WTC11 (cell line): ENCODE data around the gene TMEM151A.

Source experiments
- AFF4 ChIP-seq: sonication (generic); formaldehyde crosslinking; IDR thresholded peaks from 2 replicates; pipeline ENCODE4 v1.8.1; 2023; ENCODE audit warnings: mild to moderate bottlenecking, missing genetic modification reagents, borderline replicate concordance
- CTCF ChIP-seq: fragments of 200-600 bp; IDR thresholded peaks from 2 replicates; pipeline ENCODE4 v1.8.0; 2022; ENCODE audit warnings: antibody characterized with exemption
- E2F5 ChIP-seq: sonication (generic); formaldehyde crosslinking; IDR thresholded peaks from 2 replicates; pipeline ENCODE4 v1.8.1; 2022; ENCODE audit warnings: mild to moderate bottlenecking, moderate library complexity, missing genetic modification reagents
- ESRRA ChIP-seq: sonication (generic); formaldehyde crosslinking; IDR thresholded peaks from 2 replicates; pipeline ENCODE4 v1.8.1; 2022; ENCODE audit warnings: mild to moderate bottlenecking, missing genetic modification reagents, borderline replicate concordance
- HMGXB4 ChIP-seq: sonication (generic); formaldehyde crosslinking; IDR thresholded peaks from 2 replicates; pipeline ENCODE4 v1.8.1; 2023; ENCODE audit warnings: mild to moderate bottlenecking, moderate library complexity, missing genetic modification reagents
- IRF1 ChIP-seq: sonication (generic); formaldehyde crosslinking; IDR thresholded peaks from 2 replicates; pipeline ENCODE4 v1.8.0; 2023; ENCODE audit warnings: missing genetic modification reagents
- MAX ChIP-seq: sonication (generic); formaldehyde crosslinking; IDR thresholded peaks from 2 replicates; pipeline ENCODE4 v1.8.0; 2022; ENCODE audit warnings: mild to moderate bottlenecking, missing genetic modification reagents
- NR2C2 ChIP-seq: sonication (generic); formaldehyde crosslinking; IDR thresholded peaks from 2 replicates; pipeline ENCODE4 v1.8.0; 2022; ENCODE audit warnings: mild to moderate bottlenecking, missing genetic modification reagents
- SMAD4 ChIP-seq: sonication (generic); formaldehyde crosslinking; IDR thresholded peaks from 2 replicates; pipeline ENCODE4 v1.8.0; 2022; ENCODE audit warnings: mild to moderate bottlenecking, missing genetic modification reagents
- TEAD4 ChIP-seq: sonication (generic); formaldehyde crosslinking; IDR thresholded peaks from 2 replicates; pipeline ENCODE4 v1.8.0; 2022; ENCODE audit warnings: mild to moderate bottlenecking, missing genetic modification reagents
- USF1 ChIP-seq: sonication (generic); formaldehyde crosslinking; IDR thresholded peaks from 2 replicates; pipeline ENCODE4 v1.8.0; 2022; ENCODE audit warnings: mild to moderate bottlenecking, missing genetic modification reagents
- ZNF396 ChIP-seq: fragments of 250-450 bp; sonication (Bioruptor Pico); IDR thresholded peaks from 2 replicates; pipeline ENCODE4 v1.8.0; 2021; ENCODE audit warnings: mild to moderate bottlenecking, moderate library complexity, borderline replicate concordance
- ZNF416 ChIP-seq: fragments of 250-450 bp; sonication (Bioruptor Pico); IDR thresholded peaks from 2 replicates; pipeline ENCODE4 v1.9.0; 2021; ENCODE audit warnings: mild to moderate bottlenecking, inconsistent platforms
- ZNF671 ChIP-seq: fragments of 250-450 bp; sonication (Bioruptor Pico); IDR thresholded peaks from 2 replicates; pipeline ENCODE4 v1.8.0; 2021; ENCODE audit warnings: mild to moderate bottlenecking

- TF ChIP-seq HMGXB4 (CRISPR knock-in tag) (no peak), CTCF (no peak), MAX (CRISPR knock-in tag) (no peak), ESRRA (CRISPR knock-in tag) (no peak), AFF4 (no peak), ZNF671 (CRISPR knock-in tag) (no peak), ZNF396 (CRISPR knock-in tag) (no peak), TEAD4 (no peak), ZNF416 (CRISPR knock-in tag) (no peak), E2F5 (CRISPR knock-in tag) (no peak), USF1 (CRISPR knock-in tag) (no peak), IRF1 (CRISPR knock-in tag) (no peak), SMAD4 (CRISPR knock-in tag) (no peak), NR2C2 (CRISPR knock-in tag) (no peak)
These were observed 39.2 kb downstream of the TMEM151A start for GRCh38 chr11:66330931-66331330.
